ENCODE results near the gene EVI5L. TPM values are rescaled to one million over a fixed set of nuclear protein-coding genes. Genes with fewer than 3 reads are reported as not detected.

The EVI5L gene
- total RNA-seq: 10 to 100 TPM in 5 of 7 donors, 1 to 10 TPM in 2; 5.1 to 15.9 (median 13.1) TPM
- polyA plus RNA-seq: 10 to 100 TPM in 1 of 2 donors, 1 to 10 TPM in 1; 7.2 to 10.9 TPM
- long read RNA-seq, donor 1, partial matches to known transcripts: 7 of 18 reads
- long read RNA-seq, donor 1, other reads (novel, unspliced or antisense): 11 of 18 reads
- long read RNA-seq, donor 2, partial matches to known transcripts: 195 of 201 reads
- long read RNA-seq, donor 2, other reads (novel, unspliced or antisense): 5 of 201 reads
- long read RNA-seq, donor 3, partial matches to known transcripts: 25 of 64 reads
- long read RNA-seq, donor 3, other reads (novel, unspliced or antisense): 36 of 64 reads

- WGBS, 3 donors: 0 to 1% (median 0%) methylated on average over 31 to 45 of the region's 45 CpGs
- Histone ChIP-seq H3K27ac (no peak within 1 kb of the TSS), H3K9me3 (no peaks in the 10 kb centered on the region), H3K36me3 (no peaks in the 10 kb centered on the region), H3K27me3 (no peaks in the 10 kb centered on the region), H3K4me3 (peak within 1 kb of the TSS; percentile 76), H3K4me1 (ENCODE audit: insufficient read depth) (peaks cover 16% of the 10 kb centered on the region)
- no peak for TF ChIP-seq CTCF (IDR thresholded peaks at IDR 0.05)
- TF ChIP-seq EP300 (IDR thresholded peaks at IDR 0.05): no peak
- DNase-seq: peak; percentile 99 to 100 (median 99)
- intact Hi-C loops (cut with DNase I): no loop called here
These were observed at the start of gene EVI5L for GRCh38 chr19:7829561-7830271. TSS of gene EVI5L (plus strand) at chr19:7830218. CDS start at chr19:7846543, 16,325 bp downstream.

- no peaks in the 10 kb centered on the region for H3K36me3 ChIP-seq
- intact Hi-C loops (cut with DNase I): no loop called here
- TF ChIP-seq EP300 (IDR thresholded peaks at IDR 0.05) (no peak), POLR2A (IDR thresholded peaks at IDR 0.05) (no peak)
- no peak overlapping the region for H3K4me3 ChIP-seq
- H3K27me3 ChIP-seq: no peaks in the 10 kb centered on the region
- 55 to 59% (median 57%) methylated on average over 12 of the region's 12 CpGs for WGBS, 3 donors
- no peaks in the 10 kb centered on the region for H3K9me3 ChIP-seq
- DNase-seq: no peak
- no peak overlapping the region for H3K27ac ChIP-seq
- H3K4me1 ChIP-seq (ENCODE audit: insufficient read depth): no peaks in the 10 kb centered on the region
These were observed 48.9 kb upstream of the EVI5L start for GRCh38 chr19:7781157-7781556.

- WGBS, 3 donors: 16 to 24% (median 22%) methylated on average over 8 of the region's 8 CpGs
- DNase-seq: no peak
- no peak overlapping the region for H3K4me3 ChIP-seq
- H3K27me3 ChIP-seq: no peaks in the 10 kb centered on the region
- no peak for TF ChIP-seq POLR2A (IDR thresholded peaks at IDR 0.05)
- no peak for TF ChIP-seq EP300 (IDR thresholded peaks at IDR 0.05)
- TF ChIP-seq CTCF (IDR thresholded peaks at IDR 0.05): no peak
- H3K36me3 ChIP-seq: no peaks in the 10 kb centered on the region
- no peaks in the 10 kb centered on the region for H3K9me3 ChIP-seq
- intact Hi-C loops (cut with DNase I): no loop called here
- H3K4me1 ChIP-seq (ENCODE audit: insufficient read depth): no peaks in the 10 kb centered on the region
- no peak overlapping the region for H3K27ac ChIP-seq
These were observed 46.0 kb upstream of the EVI5L start for GRCh38 chr19:7783991-7784423.

GRCh38 chr19:7784856-7785255, 45.2 kb upstream of the EVI5L start:
- Histone ChIP-seq H3K36me3 (no peaks in the 10 kb centered on the region), H3K9me3 (no peaks in the 10 kb centered on the region), H3K4me1 (ENCODE audit: insufficient read depth) (no peaks in the 10 kb centered on the region), H3K27ac (no peak overlapping the region), H3K4me3 (no peak overlapping the region), H3K27me3 (no peaks in the 10 kb centered on the region)
- TF ChIP-seq POLR2A (IDR thresholded peaks at IDR 0.05) (no peak), CTCF (IDR thresholded peaks at IDR 0.05) (no peak), EP300 (IDR thresholded peaks at IDR 0.05) (no peak)
- intact Hi-C loops (cut with DNase I): no loop called here
- no peak for DNase-seq

- Histone ChIP-seq H3K4me3 (no peak overlapping the region), H3K27ac (no peak overlapping the region), H3K9me3 (no peaks in the 10 kb centered on the region), H3K27me3 (no peaks in the 10 kb centered on the region), H3K4me1 (ENCODE audit: insufficient read depth) (no peaks in the 10 kb centered on the region), H3K36me3 (no peaks in the 10 kb centered on the region)
- intact Hi-C loops (cut with DNase I): no loop called here
- TF ChIP-seq EP300 (IDR thresholded peaks at IDR 0.05): no peak
- no peak for TF ChIP-seq CTCF (IDR thresholded peaks at IDR 0.05)
- TF ChIP-seq POLR2A (IDR thresholded peaks at IDR 0.05): no peak
- DNase-seq: peak in 1 of 5 donors; percentile 47
- 13 to 19% (median 15%) methylated on average over 10 of the region's 10 CpGs for WGBS, 3 donors
These were observed 42.9 kb upstream of the EVI5L start for GRCh38 chr19:7787141-7787540.
